Duodenal mucosa (tissue), 2 donors: ENCODE measurements around the gene TCERG1.

Experiments used
- H3K27ac ChIP-seq: one replicate; pipeline ENCODE4 v1.7.0; 2013; ENCODE audit warnings: low read depth, low read length
- H3K27me3 ChIP-seq, 2 donors: one replicate each; pipeline ENCODE4 v1.7.0; 2013; ENCODE audit warnings: low read length in 2 of 2, control low read depth in 1 of 2; ENCODE audit not compliant: insufficient read depth in 2 of 2, control insufficient read depth in 1 of 2
- H3K36me3 ChIP-seq, 2 donors: one replicate each; pipeline ENCODE4 v1.7.0; 2013; ENCODE audit warnings: low read length in 2 of 2, control low read depth in 1 of 2; ENCODE audit not compliant: insufficient read depth in 2 of 2, control insufficient read depth in 1 of 2
- H3K4me1 ChIP-seq, 2 donors: one replicate each; pipeline ENCODE4 v1.7.0; 2013; ENCODE audit warnings: low read length in 2 of 2, control low read depth in 1 of 2; ENCODE audit not compliant: insufficient read depth in 2 of 2, control insufficient read depth in 1 of 2
- H3K4me3 ChIP-seq, 2 donors: one replicate each; pipeline ENCODE4 v1.7.0; 2013; ENCODE audit warnings: low read length in 2 of 2, low read depth in 1 of 2
- H3K9ac ChIP-seq, 2 donors: one replicate each; pipeline ENCODE4 v1.7.0; 2013; ENCODE audit warnings: low read length in 2 of 2, low read depth in 1 of 2
- H3K9me3 ChIP-seq, 2 donors: one replicate each; pipeline ENCODE4 v1.7.0; 2013; ENCODE audit warnings: low read length in 2 of 2, control low read depth in 1 of 2; ENCODE audit not compliant: control insufficient read depth in 1 of 2

Gene TCERG1

GRCh38 chr5:146482775-146483174 is 35.6 kb downstream of the TCERG1 start:
- H3K27me3 ChIP-seq, result no peaks in the 10 kb centered on the region
- no peak overlapping the region for H3K9ac ChIP-seq
- no peak overlapping the region for H3K27ac ChIP-seq
- no peaks in the 10 kb centered on the region for H3K9me3 ChIP-seq
- H3K4me1 ChIP-seq, result no peaks in the 10 kb centered on the region
- H3K36me3 ChIP-seq, result peaks cover 33 to 50% of the 10 kb centered on the region in 2 donors
- no peak overlapping the region for H3K4me3 ChIP-seq

DNA sequence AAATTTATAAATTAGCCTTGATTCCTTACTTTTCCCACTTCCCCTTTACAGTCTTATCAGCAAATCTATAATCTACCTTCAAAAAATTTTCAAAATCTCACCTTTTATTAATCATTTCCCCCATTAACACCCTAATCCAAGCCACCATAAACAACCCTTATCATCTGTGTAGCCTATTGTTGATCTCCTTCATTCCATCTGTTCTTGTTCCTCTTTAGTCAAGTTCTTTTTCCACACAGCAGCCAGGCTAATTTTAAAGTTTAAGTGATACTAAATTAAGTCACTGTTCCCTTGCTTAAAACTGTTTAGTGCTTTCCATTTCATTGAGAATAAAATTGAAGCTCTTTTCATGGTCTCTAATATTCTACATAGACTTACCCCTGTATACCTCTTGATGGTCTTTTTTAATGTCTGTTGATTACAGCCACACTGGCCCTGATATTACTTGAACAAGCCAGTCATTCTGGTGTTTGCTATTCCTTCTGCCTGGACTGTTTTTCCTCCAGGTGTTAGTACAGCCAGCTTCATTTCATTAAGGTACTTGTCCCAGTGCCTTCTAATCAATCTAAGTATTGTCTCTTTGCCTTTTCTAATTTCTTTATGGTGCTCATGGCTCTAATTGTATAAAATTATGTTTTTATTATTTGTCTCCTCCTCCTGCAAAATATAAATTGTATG is 37.7 kb downstream of the TCERG1 start:
- H3K9me3 ChIP-seq, result no peaks in the 10 kb centered on the region
- no peaks in the 10 kb centered on the region for H3K27me3 ChIP-seq
- no peak overlapping the region for H3K27ac ChIP-seq
- H3K4me3 ChIP-seq, result no peak overlapping the region
- H3K36me3 ChIP-seq, result peaks cover 33 to 55% of the 10 kb centered on the region in 2 donors
- H3K4me1 ChIP-seq, result no peaks in the 10 kb centered on the region
- no peak overlapping the region for H3K9ac ChIP-seq

- no peaks in the 10 kb centered on the region for H3K9me3 ChIP-seq
- no peak overlapping the region for H3K27ac ChIP-seq
- no peak overlapping the region for H3K4me3 ChIP-seq
- peaks cover 4 to 24% of the 10 kb centered on the region in 2 donors for H3K36me3 ChIP-seq
- H3K9ac ChIP-seq, result no peak overlapping the region
- H3K4me1 ChIP-seq, result no peaks in the 10 kb centered on the region
- H3K27me3 ChIP-seq, result no peaks in the 10 kb centered on the region
These were observed 43.1 kb downstream of the TCERG1 start for GRCh38 chr5:146490089-146490843.

- no peak overlapping the region for H3K9ac ChIP-seq
- no peaks in the 10 kb centered on the region for H3K9me3 ChIP-seq
- H3K4me3 ChIP-seq, result no peak overlapping the region
- H3K4me1 ChIP-seq, result no peaks in the 10 kb centered on the region
- H3K27ac ChIP-seq, result no peak overlapping the region
- peaks cover 7 to 23% of the 10 kb centered on the region in 2 donors for H3K36me3 ChIP-seq
- H3K27me3 ChIP-seq, result no peaks in the 10 kb centered on the region
These were observed 47.5 kb downstream of the TCERG1 start for GRCh38 chr5:146494656-146495055.

GRCh38 chr5:146499680-146500079 is 52.5 kb downstream of the TCERG1 start:
- H3K4me3 ChIP-seq, result no peak overlapping the region
- peaks cover 10 to 27% of the 10 kb centered on the region in 2 donors for H3K36me3 ChIP-seq
- H3K27me3 ChIP-seq, result no peaks in the 10 kb centered on the region
- H3K9me3 ChIP-seq, result no peaks in the 10 kb centered on the region
- no peak overlapping the region for H3K9ac ChIP-seq
- no peak overlapping the region for H3K27ac ChIP-seq
- H3K4me1 ChIP-seq, result no peaks in the 10 kb centered on the region

GRCh38 chr5:146507428-146507827 is 60.3 kb downstream of the TCERG1 start:
- H3K27ac ChIP-seq, result no peak overlapping the region
- no peaks in the 10 kb centered on the region for H3K9me3 ChIP-seq
- H3K9ac ChIP-seq, result no peak overlapping the region
- H3K27me3 ChIP-seq, result no peaks in the 10 kb centered on the region
- no peaks in the 10 kb centered on the region for H3K4me1 ChIP-seq
- peaks cover 24 to 80% of the 10 kb centered on the region in 2 donors for H3K36me3 ChIP-seq
- H3K4me3 ChIP-seq, result no peak overlapping the region

DNA sequence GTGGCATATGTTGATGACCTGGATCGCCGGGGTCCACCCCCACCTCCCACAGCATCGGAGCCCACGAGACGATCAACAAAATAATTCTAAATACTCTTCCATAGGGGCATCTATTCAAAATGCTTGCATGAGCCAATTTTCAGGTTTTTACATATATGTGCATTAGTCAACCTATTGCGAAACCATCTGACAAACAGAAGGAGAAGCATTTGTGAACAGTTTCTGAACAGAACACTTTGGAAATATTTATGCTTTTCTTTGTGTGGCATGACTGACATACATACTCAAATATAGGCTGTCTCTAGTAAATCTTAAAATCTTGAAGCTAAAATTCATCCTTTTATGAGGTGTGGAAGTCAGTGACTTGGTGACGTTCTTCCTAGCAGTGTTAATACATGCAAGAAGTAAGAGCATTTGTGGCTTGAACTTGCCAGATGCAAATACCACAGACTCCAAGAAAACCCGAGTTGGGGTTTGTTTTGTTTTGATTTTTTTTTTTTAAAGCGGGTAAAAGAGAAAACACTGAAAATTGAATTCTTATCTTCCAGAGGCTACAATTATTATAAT is 63.5 kb downstream of the TCERG1 start:
- Histone ChIP-seq H3K27me3 (no peaks in the 10 kb centered on the region), H3K9ac (no peak overlapping the region), H3K36me3 (peaks cover 13 to 58% of the 10 kb centered on the region in 2 donors), H3K27ac (no peak overlapping the region), H3K4me3 (no peak overlapping the region), H3K4me1 (no peaks in the 10 kb centered on the region), H3K9me3 (no peaks in the 10 kb centered on the region)

DNA sequence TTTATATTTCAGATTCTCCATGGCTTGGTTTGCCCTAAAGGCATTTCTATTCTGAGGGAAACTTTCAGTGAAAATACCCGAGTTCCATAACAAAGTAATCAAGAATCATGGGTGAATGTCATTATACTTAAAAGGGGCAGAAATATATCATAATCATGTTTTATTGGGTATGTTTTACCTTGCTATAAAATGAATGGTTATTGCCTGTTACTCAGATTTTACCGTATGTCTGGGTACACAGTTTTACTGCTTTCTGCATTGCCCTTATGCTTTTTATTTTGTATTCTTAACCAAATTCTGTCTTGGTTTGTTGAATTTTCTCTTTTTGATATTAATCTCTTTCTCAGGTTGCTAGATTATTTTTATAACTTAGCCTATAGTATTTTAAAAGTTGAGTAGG is 66.3 kb downstream of the TCERG1 start:
- Histone ChIP-seq H3K27ac (no peak overlapping the region), H3K4me1 (no peaks in the 10 kb centered on the region), H3K27me3 (no peaks in the 10 kb centered on the region), H3K9ac (no peak overlapping the region), H3K9me3 (no peaks in the 10 kb centered on the region), H3K36me3 (peaks cover 7 to 31% of the 10 kb centered on the region in 2 donors), H3K4me3 (no peak overlapping the region)

DNA sequence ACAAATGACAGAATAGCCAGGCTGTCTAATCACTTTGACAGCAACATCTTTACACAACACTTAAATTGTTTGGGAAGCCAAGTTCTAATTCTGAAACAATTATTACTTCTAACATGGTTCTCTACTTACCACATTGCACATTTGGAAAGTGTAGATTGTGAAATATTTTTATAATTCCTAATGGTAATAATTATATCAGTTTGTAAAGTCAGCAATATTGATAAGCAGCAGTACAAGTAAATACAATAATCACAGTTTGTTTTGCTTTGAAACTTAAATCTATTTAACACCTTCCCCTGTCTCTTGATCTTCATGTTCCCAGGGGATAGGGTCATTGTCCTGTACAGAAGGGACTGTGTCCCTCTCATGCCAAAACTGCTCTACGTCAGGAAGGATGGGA is 67.4 kb downstream of the TCERG1 start:
- H3K27ac ChIP-seq, result no peak overlapping the region
- no peaks in the 10 kb centered on the region for H3K9me3 ChIP-seq
- H3K9ac ChIP-seq, result no peak overlapping the region
- no peaks in the 10 kb centered on the region for H3K4me1 ChIP-seq
- no peak overlapping the region for H3K4me3 ChIP-seq
- H3K27me3 ChIP-seq, result no peaks in the 10 kb centered on the region
- H3K36me3 ChIP-seq, result peaks cover 7 to 22% of the 10 kb centered on the region in 2 donors

GRCh38 chr5:146515473-146516150 is 68.5 kb downstream of the TCERG1 start:
- Histone ChIP-seq H3K4me1 (no peaks in the 10 kb centered on the region), H3K9me3 (no peaks in the 10 kb centered on the region), H3K4me3 (no peak overlapping the region), H3K27me3 (no peaks in the 10 kb centered on the region), H3K27ac (no peak overlapping the region), H3K36me3 (peaks cover 4 to 11% of the 10 kb centered on the region in 2 donors), H3K9ac (no peak overlapping the region)
